K562 (cell line): ENCODE results near the gene EIF3J. TPM values are rescaled to one million over a fixed set of nuclear protein-coding genes. Genes with fewer than 3 reads are reported as not detected.

Source experiments
- ATAC-seq: fragments of 200-7000 bp; cut with Tn5 transposase; 3 replicates; pipeline ENCODE4 v1.9.1; 2020; ENCODE audit warnings: moderate library complexity
- BruUV-seq: library from RNA; stranded (reverse); fragments of 400-500 nt; replicated peaks from 2 replicates; lab custom pipeline; 2021; lab: Mats Ljungman, UMichigan
- CTCF ChIA-PET: fragments of 300-600 bp; formaldehyde crosslinking; extraction: SDS; loops from one replicate; lab custom pipeline; 2021; ENCODE audit warnings: low intra/inter-chr PET ratio; lab: Yijun Ruan, JAX
- POLR2A ChIA-PET: fragments of 300-600, 350-650 bp; sonication (Branson Sonifier 250); formaldehyde crosslinking; extraction: SDS; loops from one replicate; lab custom pipeline; 2021; ENCODE audit warnings: antibody characterized with exemption, inconsistent platforms; lab: Yijun Ruan, JAX
- DNase-seq, 4 experiments: peaks; one replicate each; pipeline versions ENCODE4 v3.0.0 to v3.0.0-alpha.2; 2011 to 2018; ENCODE audit warnings: low spot score in 3 of 4, mixed read lengths in 3 of 4; ENCODE audit errors: extremely low read depth in 1 of 4
- FAIRE-seq: peaks from 2 replicates; lab custom pipeline; 2011; peaks lifted over from hg19 to GRCh38; lab: Jason Lieb, UNC
- H2AFZ ChIP-seq: 2 replicates; pipeline ENCODE4 v1.6.0; 2011; ENCODE audit warnings: low read depth, low read length, control low read depth, inconsistent platforms
- H3K27ac ChIP-seq: fragments of 200-600 bp; 3 replicates; pipeline ENCODE4 v1.8.0; 2011; ENCODE audit warnings: low read depth, mild to moderate bottlenecking, control low read depth, inconsistent platforms, low read length, moderate library complexity, mixed read lengths; ENCODE audit errors: extremely low read depth
- H3K27me3 ChIP-seq, 2 experiments: fragments of 300-600 bp in 1 of 2; 2 replicates in 1 of 2; 3 replicates in 1 of 2; pipeline versions ENCODE4 v1.6.0 to v1.8.0; 2011; ENCODE audit warnings: inconsistent platforms in 2 of 2, low read length in 2 of 2, mild to moderate bottlenecking in 1 of 2, mixed read lengths in 1 of 2, moderate library complexity in 1 of 2; ENCODE audit not compliant: control insufficient read depth in 2 of 2, insufficient read depth in 2 of 2
- H3K36me3 ChIP-seq: fragments of 300-600 bp; 3 replicates; pipeline ENCODE4 v1.8.0; 2011; ENCODE audit warnings: mild to moderate bottlenecking, low read length, inconsistent platforms; ENCODE audit not compliant: control insufficient read depth, insufficient read depth
- H3K4me1 ChIP-seq, 2 experiments: fragments of 200-600 bp in 1 of 2; replicated peaks in 1 of 2; 2 replicates in 1 of 2; 3 replicates in 1 of 2; pipeline versions ENCODE4 v1.5.1 to v1.8.0; 2011; ENCODE audit warnings: inconsistent platforms in 2 of 2, low read length in 2 of 2, mild to moderate bottlenecking in 1 of 2, mixed read lengths in 1 of 2, moderate library complexity in 1 of 2; ENCODE audit not compliant: control insufficient read depth in 2 of 2, insufficient read depth in 2 of 2
- H3K4me2 ChIP-seq: 2 replicates; pipeline ENCODE4 v1.6.1; 2011; ENCODE audit warnings: low read length, control low read depth, inconsistent platforms, mixed read lengths; ENCODE audit not compliant: insufficient read depth
- H3K4me3 ChIP-seq: fragments of 200-600 bp; sonication (generic), shearing (Covaris generic); 2 replicates; pipeline ENCODE4 v1.5.1; 2016; ENCODE audit warnings: control low read depth, inconsistent platforms
- H3K79me2 ChIP-seq: fragments of 200-600 bp; 3 replicates; pipeline ENCODE4 v1.8.0; 2011; ENCODE audit warnings: low read length, inconsistent platforms; ENCODE audit not compliant: control insufficient read depth, insufficient read depth
- H3K9ac ChIP-seq, 2 experiments: 2 replicates each; pipeline versions ENCODE4 v1.6.0 to v1.6.1; 2011; ENCODE audit warnings: low read depth in 2 of 2, low read length in 2 of 2, control low read depth in 1 of 2, inconsistent platforms in 1 of 2, mild to moderate bottlenecking in 1 of 2, mixed read lengths in 1 of 2; ENCODE audit not compliant: insufficient read depth in 1 of 2
- H3K9me1 ChIP-seq: one replicate; pipeline ENCODE4 v1.6.0; 2011; ENCODE audit warnings: inconsistent platforms, mild to moderate bottlenecking, low read length, moderate library complexity; ENCODE audit not compliant: control insufficient read depth, insufficient read depth
- H3K9me3 ChIP-seq: replicated peaks from 2 replicates; pipeline ENCODE4 v1.5.1; 2011; ENCODE audit warnings: low read depth, low read length, inconsistent platforms; ENCODE audit not compliant: control insufficient read depth, insufficient read depth
- H4K20me1 ChIP-seq: replicated peaks from 2 replicates; pipeline ENCODE4 v1.6.1; 2011; ENCODE audit warnings: low read length, inconsistent platforms, mixed read lengths; ENCODE audit not compliant: control insufficient read depth, insufficient read depth
- CCAR2 ChIP-seq: fragments of 200-400 bp; formaldehyde crosslinking; IDR thresholded peaks from 2 replicates; pipeline ENCODE4 v1.6.1; 2017; ENCODE audit warnings: mild to moderate bottlenecking, low read depth, low read length
- CHD2 ChIP-seq: IDR thresholded peaks from 2 replicates; pipeline ENCODE4 v1.6.1; 2011; ENCODE audit warnings: low read depth, low read length
- CREB3 ChIP-seq: fragments of 450-650 bp; conservative IDR thresholded peaks from 2 replicates; pipeline ENCODE4 v1.6.1; 2016; ENCODE audit warnings: missing genetic modification characterization, low read depth, mild to moderate bottlenecking, missing compliant biosample characterization, moderate library complexity
- CTBP1 ChIP-seq: fragments of 450-650 bp; IDR thresholded peaks from 2 replicates; pipeline ENCODE4 v1.6.1; 2016; ENCODE audit warnings: borderline replicate concordance
- GATAD2B ChIP-seq: fragments of 450-650 bp; IDR thresholded peaks from 2 replicates; pipeline ENCODE4 v1.6.1; 2017; ENCODE audit warnings: mild to moderate bottlenecking, borderline replicate concordance
- HOMEZ ChIP-seq: fragments of 250-450 bp; sonication (Bioruptor Pico); IDR thresholded peaks from 2 replicates; pipeline ENCODE4 v1.4.0; 2020; ENCODE audit warnings: mild to moderate bottlenecking, moderate library complexity
- MTA2 ChIP-seq: fragments of 450-650 bp; IDR thresholded peaks from 2 replicates; pipeline ENCODE4 v1.6.1; 2016; ENCODE audit warnings: low read depth
- NFRKB ChIP-seq: fragments of 450-650 bp; IDR thresholded peaks from 2 replicates; pipeline ENCODE4 v1.6.1; 2016; ENCODE audit warnings: low read depth
- OTX1 ChIP-seq: fragments of 450-650 bp; formaldehyde crosslinking; IDR thresholded peaks from 2 replicates; pipeline ENCODE4 v1.4.0; 2022; ENCODE audit warnings: mild to moderate bottlenecking
- PHF8 ChIP-seq: fragments of 200-600 bp; sonication (generic); IDR thresholded peaks from 2 replicates; pipeline ENCODE4 v1.6.1; 2012; ENCODE audit warnings: mixed run types, mild to moderate bottlenecking, inconsistent platforms, low read length, moderate library complexity, borderline replicate concordance
- ZNF121 ChIP-seq: sonication (generic); formaldehyde crosslinking; conservative IDR thresholded peaks from 2 replicates; pipeline ENCODE4 v1.8.0; 2022; ENCODE audit warnings: missing genetic modification reagents
- ZNF140 ChIP-seq: fragments of 250-450 bp; sonication (Bioruptor Pico); IDR thresholded peaks from 2 replicates; pipeline ENCODE4 v1.8.0; 2021; ENCODE audit warnings: moderate library complexity, mild to moderate bottlenecking, inconsistent platforms
- ZNF408 ChIP-seq: fragments of 250-450 bp; sonication (Bioruptor Pico); IDR thresholded peaks from 2 replicates; pipeline ENCODE4 v1.4.0; 2020; ENCODE audit warnings: low read depth, mild to moderate bottlenecking, moderate library complexity
- ZNF507 ChIP-seq: conservative IDR thresholded peaks from 2 replicates; pipeline ENCODE4 v1.6.1; 2017; ENCODE audit warnings: missing genetic modification characterization, missing compliant biosample characterization
- WGBS: fragments of 100-300 bp; shearing (Covaris generic); methylation state at CpG from one replicate; pipeline ENCODE4 v1.1.6; 2016; ENCODE audit warnings: low coverage, mixed read lengths; ENCODE audit not compliant: insufficient coverage; ENCODE audit errors: missing lambda C conversion rate; 5-methylcytosine and 5-hydroxymethylcytosine counted together
- in situ Hi-C: fragments of 300-500 bp; cut with MboI; formaldehyde crosslinking; loops from 4 replicates; pipeline ENCODE4 v1.15.0; 2018; ENCODE audit warnings: inconsistent platforms, mixed read lengths
- intact Hi-C: fragments of 100-400 bp; cut with micrococcal nuclease; formaldehyde crosslinking; loops from 2 replicates; pipeline ENCODE4 v1.14.2; 2022
- polyA plus RNA-seq, 8 experiments: library from polyadenylated mRNA; depleted of rRNA in 4 of 8; stranded (reverse) in 5 of 8; unstranded in 3 of 8; fragments of >200 nt; fragmentation: Nextera tagmentation in 2 of 8; fragmentation: Illumina TruSeq in 1 of 8; extraction: Ambion mirVana in 2 of 8; extraction: Trizol in 1 of 8; gene quantifications; 2 replicates each; pipeline versions ENCODE4 v1.2.1 to v1.2.3, GENCODE V29; 2011 to 2014; ENCODE audit warnings: inconsistent platforms in 1 of 8, missing spikeins in 1 of 8
- total RNA-seq, 7 experiments: library from RNA; depleted of rRNA in 6 of 7; stranded (reverse); fragments of >200 nt in 6 of 7; fragmentation: Illumina TruSeq in 2 of 7; extraction: Trizol in 2 of 7; gene quantifications; 2 replicates each; pipeline versions ENCODE4 v1.2.1 to v1.2.3, GENCODE V29; 2011 to 2021; ENCODE audit warnings: low replicate concordance in 1 of 7
- TF ChIP-seq, protein P1 (sequence below): sonication (generic); formaldehyde crosslinking; IDR thresholded peaks from 2 replicates; pipeline ENCODE4 v1.8.0; 2022; ENCODE audit warnings: mild to moderate bottlenecking, missing genetic modification reagents

Gene EIF3J
- total and polyA plus RNA-seq, 9 of the 15 experiments (the other 6 are each of a cell fraction or from before 2014, with no cell fraction given) = 44.2 to 217 (median 151) TPM

- BruUV-seq = no TSS peak
- DNase-seq (no peak), ATAC-seq (no peak), FAIRE-seq (no peak)
- Histone ChIP-seq H2AFZ (no peak overlapping the region), H3K27me3 (no peaks in the 10 kb centered on the region), H3K9ac (no peak overlapping the region), H3K4me3 (no peak overlapping the region), H3K36me3 (peaks cover 76% of the 10 kb centered on the region), H3K9me1 (no peaks in the 10 kb centered on the region), H3K4me2 (no peak overlapping the region), H3K9me3 (no peaks in the 10 kb centered on the region; the same call in 1 of the 2 replicates), H3K79me2 (no peaks in the 10 kb centered on the region), H4K20me1 (no peaks in the 10 kb centered on the region), H3K27ac (no peak overlapping the region), H3K4me1 (no peaks in the 10 kb centered on the region)
- ChIA-PET CTCF (no interaction called here), POLR2A (interaction anchor here (0.7 to 1.5 kb wide), 3 partner anchors 9 to 27 kb away, joined by 3 to 4 read pairs (median 3); no protein-coding TSS in a partner anchor)
- in situ Hi-C loops (no loop called here), intact Hi-C loops (no loop called here)
- 82% methylated on average over 4 of the region's 4 CpGs for WGBS
- no peak for TF ChIP-seq NFRKB
- TF ChIP-seq PHF8 = no peak
- no peak for TF ChIP-seq CCAR2
- no peak for TF ChIP-seq CREB3 (tag)
- no peak for TF ChIP-seq HOMEZ
- TF ChIP-seq ZNF140 (CRISPR knock-in tag) = no peak
- TF ChIP-seq, protein P1, sequence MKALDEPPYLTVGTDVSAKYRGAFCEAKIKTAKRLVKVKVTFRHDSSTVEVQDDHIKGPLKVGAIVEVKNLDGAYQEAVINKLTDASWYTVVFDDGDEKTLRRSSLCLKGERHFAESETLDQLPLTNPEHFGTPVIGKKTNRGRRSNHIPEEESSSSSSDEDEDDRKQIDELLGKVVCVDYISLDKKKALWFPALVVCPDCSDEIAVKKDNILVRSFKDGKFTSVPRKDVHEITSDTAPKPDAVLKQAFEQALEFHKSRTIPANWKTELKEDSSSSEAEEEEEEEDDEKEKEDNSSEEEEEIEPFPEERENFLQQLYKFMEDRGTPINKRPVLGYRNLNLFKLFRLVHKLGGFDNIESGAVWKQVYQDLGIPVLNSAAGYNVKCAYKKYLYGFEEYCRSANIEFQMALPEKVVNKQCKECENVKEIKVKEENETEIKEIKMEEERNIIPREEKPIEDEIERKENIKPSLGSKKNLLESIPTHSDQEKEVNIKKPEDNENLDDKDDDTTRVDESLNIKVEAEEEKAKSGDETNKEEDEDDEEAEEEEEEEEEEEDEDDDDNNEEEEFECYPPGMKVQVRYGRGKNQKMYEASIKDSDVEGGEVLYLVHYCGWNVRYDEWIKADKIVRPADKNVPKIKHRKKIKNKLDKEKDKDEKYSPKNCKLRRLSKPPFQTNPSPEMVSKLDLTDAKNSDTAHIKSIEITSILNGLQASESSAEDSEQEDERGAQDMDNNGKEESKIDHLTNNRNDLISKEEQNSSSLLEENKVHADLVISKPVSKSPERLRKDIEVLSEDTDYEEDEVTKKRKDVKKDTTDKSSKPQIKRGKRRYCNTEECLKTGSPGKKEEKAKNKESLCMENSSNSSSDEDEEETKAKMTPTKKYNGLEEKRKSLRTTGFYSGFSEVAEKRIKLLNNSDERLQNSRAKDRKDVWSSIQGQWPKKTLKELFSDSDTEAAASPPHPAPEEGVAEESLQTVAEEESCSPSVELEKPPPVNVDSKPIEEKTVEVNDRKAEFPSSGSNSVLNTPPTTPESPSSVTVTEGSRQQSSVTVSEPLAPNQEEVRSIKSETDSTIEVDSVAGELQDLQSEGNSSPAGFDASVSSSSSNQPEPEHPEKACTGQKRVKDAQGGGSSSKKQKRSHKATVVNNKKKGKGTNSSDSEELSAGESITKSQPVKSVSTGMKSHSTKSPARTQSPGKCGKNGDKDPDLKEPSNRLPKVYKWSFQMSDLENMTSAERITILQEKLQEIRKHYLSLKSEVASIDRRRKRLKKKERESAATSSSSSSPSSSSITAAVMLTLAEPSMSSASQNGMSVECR = no peak
- TF ChIP-seq OTX1 (CRISPR knock-in tag) = no peak
- no peak for TF ChIP-seq CHD2
- TF ChIP-seq GATAD2B = no peak
- TF ChIP-seq CTBP1 = no peak
- TF ChIP-seq MTA2 = no peak
- no peak for TF ChIP-seq ZNF408 (CRISPR knock-in tag)
- TF ChIP-seq ZNF507 (tag) = no peak
- no peak for TF ChIP-seq ZNF121
These were observed 32.4 kb downstream of the EIF3J start for GRCh38 chr15:44569316-44569715.
